Activated CD4-positive, alpha-beta T cell treated with anti-CD3 and anti-CD28 coated beads, Interleukin-2, amount 50 U/mL, for 16 hours (primary cell): ENCODE results near the gene CH25H.
A peak's percentile ranks its signal among the peaks of the same experiment; 100 is the strongest.
"Not testable (repeated sequence)": the region's sequence is repeated elsewhere in the genome, so short reads cannot be mapped to it uniquely, and the experiment has no call there.

Experiments
- DNase-seq: peaks from one replicate; pipeline ENCODE4 v3.0.0-alpha.2; 2020

Gene CH25H

DNA sequence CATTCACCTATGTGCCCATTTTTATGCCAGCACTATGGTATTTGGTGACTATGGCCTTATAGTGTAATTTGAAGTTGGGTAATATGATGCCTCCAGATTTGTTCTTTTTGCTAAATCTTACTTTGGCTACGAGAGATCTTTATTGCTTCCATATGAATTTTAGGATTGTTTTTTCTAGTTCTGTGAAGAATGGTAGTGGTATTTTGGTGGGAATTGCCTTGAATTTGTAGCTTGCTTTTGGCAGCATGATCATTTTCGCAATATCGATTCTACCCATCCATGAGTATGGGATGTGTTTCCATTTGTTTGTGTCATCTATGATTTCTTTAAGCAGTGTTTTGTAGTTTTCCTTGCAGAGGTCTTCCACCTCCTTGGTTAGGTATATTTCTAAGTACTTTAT is 15.8 kb downstream of the CH25H start:
- not testable (repeated sequence) for DNase-seq

DNA sequence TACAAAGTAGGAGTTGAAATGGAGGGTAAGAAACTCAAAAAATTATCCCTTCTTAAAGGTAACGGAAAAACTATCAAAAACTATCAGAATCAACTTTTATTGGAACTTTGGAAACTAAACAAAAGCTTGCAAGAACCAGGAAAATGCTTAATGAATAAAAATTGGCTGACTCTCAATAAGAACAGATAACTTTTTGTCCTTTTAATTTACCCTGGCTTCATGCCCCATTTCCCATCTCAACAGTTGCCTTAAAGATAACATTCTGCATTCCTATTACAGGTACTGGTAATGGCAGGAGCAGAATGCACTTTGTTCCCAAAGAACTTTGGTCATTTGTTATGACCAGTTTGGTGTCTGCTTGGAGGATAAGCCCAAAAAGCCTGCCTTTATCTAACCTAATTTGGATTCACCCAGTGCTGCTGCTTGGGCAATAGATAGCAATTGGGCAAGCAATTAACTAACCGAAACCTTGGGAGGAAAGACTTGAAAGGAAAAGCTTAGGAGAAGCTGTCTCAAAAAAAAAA is 17.8 kb downstream of the CH25H start:
- no peak for DNase-seq

DNA sequence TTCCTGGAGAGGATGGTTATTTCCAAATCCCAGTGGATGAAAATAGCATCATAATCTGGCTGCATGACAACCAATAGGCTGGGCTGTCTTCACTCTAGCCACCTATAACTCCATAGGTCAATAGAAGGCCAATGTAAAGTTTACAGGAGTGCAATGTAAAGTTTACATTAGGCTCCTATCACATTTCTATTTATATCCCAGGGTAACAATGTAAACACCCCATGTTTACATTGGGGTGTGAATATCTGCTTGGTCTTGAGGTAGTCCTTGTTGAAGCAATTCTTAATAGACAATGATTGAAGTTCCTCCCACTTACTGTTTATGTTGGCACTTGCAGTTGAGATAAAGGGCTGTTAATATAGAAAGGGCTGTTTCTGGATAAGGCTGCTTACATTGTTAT is 21.5 kb downstream of the CH25H start:
- no peak for DNase-seq

DNA sequence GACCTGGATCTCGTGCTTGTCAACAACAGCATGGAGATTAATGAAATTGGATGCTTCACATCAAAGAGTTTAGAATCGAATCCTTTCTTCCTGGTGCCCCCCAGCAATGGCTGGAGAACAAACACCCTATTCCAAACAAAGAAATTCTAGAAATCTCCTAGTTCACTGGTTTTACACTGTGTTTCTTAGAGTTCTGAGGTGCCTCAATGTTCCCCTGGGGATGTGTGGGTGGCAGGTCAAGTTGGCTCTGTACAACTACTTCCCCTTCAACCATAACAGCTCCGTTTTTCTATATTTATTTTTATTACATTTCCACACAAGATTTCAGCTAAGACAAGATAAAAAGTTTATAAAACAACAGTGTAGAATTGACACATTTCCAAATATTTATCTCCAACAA is 22.5 kb downstream of the CH25H start:
- no peak for DNase-seq

DNA sequence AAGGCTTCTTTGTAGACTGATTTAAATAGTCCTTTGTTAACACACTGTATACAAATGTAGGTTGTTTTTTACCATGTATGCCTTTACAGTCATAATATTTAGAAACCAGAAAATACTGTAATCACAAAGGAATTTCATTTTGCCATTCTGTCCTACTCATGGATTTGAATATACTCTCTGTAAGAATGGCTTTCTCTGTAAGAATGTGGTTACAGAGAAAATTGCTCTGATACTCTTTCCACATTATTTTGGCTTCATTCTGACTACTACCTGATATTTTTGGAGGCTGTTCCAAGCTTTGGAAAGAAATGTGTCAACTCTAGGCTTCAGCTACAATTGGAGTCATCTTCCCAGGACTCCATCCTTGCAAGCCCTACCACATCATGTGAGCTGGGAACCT is 23.5 kb downstream of the CH25H start:
- DNase-seq, result no peak

DNA sequence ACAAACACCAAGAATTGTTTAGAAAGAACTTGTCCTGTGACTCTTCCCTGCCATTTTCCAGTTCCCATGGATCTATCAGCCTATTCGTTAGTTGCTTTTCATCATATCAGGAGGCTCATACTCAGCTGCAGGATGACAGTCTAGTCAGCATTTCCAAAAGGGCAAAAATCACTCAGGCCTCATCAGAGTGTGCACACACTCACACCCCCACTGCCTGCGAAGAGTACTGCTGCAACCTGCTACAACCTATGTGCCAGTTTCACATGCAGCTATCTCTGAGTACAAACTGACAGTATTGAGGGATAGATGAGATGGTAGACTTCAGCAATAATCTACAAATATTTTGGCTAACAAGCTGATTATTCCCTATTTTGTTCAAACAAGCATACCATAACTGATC is 24.2 kb downstream of the CH25H start:
- DNase-seq, result no peak

DNA sequence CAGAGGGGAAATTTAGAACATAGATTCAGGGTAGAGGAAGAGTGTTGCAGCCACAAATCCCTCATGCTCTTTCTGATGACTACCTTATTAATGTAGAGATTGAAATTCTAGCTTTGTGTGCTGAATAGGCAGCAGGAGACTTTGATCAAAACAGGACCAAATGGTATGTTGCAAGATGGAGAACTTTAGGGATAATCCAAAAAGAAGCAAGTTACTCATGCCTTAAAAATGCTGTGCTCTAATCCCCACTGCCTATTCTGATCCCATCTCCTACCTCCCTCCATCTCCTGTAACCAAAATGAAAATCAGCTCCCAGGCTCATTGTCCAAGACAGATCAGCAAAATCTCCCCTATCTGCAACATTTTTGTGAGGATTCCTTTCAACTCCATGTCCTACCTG is 31.3 kb downstream of the CH25H start:
- DNase-seq, result no peak

DNA sequence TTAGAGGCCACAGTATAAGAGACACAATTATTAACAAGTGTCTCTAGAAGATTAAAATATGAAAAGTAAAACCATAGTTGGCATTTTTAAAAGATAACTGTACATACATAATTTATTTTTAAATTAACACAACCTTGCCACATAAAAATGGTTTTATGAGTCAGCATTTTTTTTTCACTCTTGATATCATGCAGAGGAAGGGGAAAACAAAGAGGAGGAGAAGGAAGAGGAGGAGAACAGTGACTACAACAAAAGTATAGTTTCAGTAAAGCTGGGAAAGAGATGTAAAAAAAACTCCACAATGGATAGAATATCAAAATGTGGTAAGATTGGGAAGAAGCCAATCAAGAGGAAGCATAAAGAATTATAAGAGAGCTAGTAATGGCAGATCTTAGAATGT is 34.0 kb downstream of the CH25H start:
- DNase-seq, result no peak

DNA sequence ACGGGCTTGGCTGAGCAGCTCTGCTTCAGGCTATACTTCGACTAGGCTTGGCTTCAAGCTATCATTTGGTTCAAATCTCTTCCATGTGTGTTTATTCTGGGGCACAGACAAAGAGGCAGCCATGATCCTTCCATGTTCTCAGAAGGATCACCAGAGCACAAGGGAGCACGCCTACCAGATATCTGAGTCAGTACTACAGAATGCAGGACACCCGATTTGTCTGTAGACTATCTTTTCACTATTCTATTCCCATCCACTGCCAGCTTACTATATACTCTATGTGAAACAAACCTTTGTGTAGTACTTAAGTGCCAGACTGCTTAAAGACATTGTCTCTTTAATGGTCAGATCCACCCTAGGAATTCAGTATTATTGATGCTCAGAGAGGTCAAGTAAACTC is 35.1 kb downstream of the CH25H start:
- no peak for DNase-seq

DNA sequence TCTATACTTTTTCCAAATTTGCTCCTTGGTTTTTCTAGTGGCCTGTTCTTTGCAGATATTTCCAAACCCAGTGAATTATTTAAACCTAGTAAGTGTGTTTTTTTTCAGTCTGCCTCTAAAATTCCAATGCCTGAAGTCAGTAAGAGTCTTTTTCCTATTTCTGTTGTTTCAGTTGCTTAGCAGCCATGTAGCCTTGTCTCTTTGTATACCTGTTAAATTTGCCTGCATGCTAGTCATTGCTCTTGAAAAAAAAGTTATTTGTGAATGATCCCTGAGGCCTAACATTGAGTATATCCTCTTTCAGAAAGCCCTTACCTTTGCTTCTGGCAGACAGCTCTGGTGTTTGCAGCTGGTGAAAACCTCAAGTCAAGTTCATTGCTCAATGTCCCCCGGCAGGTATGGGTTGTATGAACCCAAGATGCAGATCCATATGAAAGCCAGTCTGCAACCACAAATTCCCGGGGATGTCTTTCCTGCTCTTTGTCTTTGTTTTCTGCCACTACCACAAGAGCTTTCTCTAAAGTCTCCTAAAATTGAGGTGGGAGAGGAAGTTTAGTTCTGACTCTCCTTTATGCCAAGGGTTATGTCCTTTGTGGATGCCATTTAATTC is 35.7 kb downstream of the CH25H start:
- no peak for DNase-seq

DNA sequence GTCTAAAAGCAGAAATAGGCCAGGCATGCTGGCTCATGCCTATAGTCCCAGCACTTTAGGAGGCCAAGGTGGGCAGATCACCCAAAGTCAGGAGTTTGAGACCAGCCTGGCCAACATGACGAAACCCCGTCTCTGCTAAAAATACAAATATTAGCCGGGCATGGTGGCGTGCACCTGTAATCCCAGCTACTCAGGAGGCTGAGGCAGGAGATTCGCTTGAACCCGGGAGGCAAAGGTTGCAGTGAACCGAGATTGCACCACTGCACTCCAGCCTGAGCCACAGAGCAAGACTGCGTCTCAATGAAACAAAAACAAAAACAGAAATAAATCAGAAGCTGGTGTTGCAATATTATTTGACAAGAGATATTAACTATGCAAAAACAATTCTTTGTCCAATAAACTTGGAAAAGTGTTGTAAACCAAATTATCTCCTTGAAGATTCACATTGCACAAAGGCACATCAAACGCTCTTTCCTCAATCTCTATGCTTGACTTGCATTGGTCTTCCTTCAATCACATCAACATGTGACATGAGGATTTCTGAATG is 38.7 kb downstream of the CH25H start:
- DNase-seq, result not testable (repeated sequence)

DNA sequence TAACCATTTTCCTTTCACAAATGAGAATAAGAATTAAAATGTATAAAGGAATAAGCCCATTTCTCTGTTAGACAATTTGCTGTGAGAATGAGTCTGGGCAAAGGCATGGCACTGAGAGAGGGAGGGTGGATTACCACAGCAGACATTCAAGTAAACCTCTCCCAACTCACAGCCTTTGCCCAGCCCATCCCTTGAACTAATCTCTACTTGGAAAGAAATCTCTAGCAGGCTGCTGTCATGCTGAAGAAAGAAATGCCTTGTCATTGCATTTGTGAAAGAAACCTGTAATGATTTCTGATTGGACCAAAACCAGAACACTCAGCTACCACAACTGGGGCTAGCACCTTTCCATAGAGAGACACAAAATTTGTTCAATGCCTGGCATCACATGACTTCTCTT is 39.2 kb downstream of the CH25H start:
- no peak for DNase-seq

DNA sequence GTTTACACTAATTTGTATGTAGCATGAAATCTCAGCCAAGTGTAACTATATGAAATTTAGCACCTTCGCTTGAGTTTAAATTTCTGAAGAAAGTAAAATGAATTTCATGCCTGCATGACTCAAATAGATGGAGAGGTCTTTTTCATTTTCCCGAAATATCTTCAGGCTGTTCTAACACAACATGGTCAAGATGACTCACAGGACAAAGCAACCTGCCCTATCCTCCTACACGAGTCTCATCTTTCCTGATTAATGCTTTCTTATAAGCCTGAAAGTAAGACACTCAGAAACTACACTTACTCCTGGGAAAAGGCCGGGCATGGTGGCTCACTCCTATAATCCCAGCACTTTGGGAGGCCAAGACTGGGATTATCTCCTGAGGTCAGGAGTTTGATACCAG is 41.2 kb downstream of the CH25H start:
- no peak for DNase-seq

DNA sequence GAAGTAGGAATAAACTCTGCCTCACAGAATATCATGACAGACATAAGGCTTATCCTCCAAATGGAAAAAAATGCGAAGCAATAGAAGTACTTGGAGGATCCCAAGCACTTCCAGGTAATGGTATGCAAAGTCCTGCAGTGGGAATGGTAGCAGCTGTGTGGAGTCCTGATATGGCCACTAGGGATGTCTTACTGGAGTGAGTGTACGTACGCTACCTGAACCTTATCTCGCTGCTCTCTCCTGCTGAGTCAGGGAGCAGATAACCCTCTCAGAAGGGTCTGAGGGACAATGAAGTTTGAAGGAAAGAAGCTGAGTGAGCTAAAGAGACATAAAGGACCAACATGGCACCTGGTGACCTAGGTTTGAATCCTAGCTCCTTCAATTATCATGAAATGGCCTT is 42.2 kb downstream of the CH25H start:
- no peak for DNase-seq

DNA sequence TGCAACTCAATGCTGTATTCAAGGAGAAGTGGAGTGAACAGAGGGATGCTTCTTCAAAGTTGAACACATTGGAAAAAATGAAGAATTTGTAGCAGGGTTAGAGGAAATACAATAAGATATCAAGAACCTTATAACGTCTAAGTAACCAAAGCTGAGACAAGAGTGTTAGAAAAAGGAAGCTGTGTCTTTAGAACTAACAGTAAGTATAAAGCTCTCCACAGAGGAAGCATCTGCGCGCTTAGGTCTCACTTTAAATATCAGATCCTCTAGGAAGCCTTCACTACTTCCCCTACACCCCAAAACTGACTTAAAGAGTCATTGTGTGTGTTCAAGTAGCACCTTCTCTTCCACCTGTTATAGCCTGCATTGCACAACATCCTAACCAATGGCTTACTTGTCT is 43.0 kb downstream of the CH25H start:
- DNase-seq, result no peak

DNA sequence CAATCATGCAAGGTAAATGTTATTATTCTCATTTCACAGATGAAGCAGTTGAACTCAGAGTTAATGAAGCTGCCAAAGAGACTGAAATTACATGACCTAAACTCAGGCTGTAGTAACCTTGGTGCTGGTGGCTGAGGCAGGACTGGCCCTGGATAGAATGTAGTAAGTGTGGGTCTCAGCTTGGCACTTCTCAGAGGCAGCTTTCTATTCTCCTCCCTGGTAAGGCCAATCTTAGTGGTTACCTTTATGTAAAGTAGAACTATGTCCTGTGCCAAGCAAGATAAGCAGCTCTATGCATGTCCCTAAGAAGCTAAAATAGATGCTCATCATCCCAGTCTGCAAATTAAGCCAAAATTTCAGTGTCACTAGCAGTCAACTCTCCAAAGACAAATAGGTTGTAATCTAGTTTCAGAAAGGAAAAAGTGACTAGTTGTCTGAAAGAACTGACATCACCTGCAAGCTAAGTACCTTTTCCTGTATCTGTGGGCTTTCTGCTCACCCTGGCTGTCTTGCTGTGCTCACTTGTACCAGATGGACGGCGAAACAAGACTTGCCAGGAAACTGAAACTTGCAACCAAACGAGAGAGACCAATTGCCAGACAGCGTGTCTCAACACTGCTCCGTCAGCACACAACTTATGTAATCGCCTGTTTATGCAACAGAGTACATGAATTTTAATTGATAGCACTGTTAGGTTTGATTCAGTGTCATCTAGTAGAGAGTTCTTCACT is 43.7 kb downstream of the CH25H start:
- peak; percentile 85 for DNase-seq

DNA sequence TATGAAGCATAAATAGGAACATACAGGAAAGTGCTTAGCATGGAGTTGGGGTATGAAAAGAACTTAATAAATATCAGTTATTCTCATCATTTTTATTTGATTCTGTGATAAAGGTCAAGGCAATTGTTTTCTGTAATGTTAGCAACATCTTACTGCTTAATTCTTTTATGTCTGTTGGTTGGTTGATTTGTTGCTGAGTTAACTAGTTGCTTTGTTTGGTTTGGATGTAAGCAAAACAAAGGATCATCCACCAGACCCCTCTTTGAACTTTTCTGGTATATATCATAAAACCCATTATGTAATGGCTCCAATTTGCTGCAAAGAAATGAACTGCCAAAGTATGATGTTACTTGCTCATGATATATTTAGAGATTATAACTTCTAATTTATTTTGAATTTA is 44.5 kb downstream of the CH25H start:
- no peak for DNase-seq

DNA sequence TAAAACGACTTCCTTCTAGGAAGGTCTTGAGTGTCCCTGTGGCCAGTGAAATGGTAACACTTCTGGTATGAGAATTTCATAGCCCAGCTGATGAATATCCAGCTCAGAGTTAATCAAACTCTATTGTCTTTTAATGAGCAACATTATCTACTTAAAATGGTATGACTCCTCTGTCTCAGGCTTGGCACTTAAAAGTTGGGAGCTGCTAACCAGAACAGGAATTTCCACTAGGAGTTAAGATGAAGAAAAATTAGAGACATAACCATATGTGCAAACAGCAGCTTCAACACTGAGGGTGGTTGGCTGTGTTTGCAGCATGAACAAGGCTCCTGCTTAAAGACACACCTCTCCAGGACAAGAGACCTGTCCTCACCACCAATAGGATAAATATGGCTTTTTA is 46.8 kb downstream of the CH25H start:
- DNase-seq, result no peak

DNA sequence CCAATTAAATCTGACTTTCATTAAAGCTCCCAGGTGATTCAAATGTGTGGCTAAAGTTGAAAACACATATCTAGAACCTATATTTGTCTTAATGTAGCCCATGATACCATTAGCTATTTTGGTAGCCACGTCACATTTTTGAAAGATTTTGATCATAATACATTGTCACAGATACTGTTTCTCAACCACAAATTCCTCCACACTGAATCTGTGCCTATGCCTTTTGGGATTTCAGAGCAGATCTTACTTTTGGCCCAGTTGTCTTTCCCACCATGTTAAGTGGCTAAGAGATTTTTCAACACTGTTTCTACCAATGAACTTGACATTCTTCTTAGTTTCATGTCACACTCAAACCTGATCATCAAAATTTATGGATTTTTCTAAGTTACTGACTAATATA is 47.4 kb downstream of the CH25H start:
- no peak for DNase-seq

DNA sequence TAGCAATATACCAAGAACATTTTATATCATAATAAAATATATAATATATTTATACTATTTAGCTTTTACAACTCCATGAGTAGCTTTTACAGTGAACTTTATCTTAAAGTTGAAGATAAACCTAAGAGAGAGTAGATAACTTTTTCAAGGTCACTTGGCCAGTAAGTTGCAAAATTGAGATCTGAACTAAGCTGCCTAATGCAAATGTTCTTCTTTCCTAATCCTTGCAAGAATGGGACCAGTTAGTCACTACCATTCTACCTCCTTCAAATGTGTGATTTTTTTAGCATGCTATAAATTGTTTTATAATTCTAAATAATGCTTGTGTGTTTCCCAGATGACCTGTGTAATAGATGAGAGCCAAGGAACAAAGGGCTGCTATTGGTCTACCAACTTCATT is 47.8 kb downstream of the CH25H start:
- DNase-seq, result no peak

DNA sequence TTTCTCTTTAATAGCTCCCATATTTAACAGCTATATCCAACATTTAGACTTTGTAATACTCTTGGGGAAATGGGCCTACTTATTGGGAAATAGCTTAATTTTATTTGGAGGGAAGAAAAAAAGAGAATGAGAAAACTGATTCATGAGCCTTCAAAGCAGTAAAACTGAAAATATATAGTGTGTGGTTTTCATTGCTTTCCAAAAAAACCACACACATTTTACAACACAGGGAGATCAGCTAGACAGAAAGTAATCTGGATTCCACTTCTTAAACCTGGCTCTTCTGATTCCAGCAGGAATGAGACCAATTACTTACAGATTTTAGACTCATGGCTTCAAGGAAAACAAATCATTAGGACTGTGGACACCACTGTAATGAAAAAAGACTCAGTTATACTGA is 48.7 kb downstream of the CH25H start:
- DNase-seq, result no peak

DNA sequence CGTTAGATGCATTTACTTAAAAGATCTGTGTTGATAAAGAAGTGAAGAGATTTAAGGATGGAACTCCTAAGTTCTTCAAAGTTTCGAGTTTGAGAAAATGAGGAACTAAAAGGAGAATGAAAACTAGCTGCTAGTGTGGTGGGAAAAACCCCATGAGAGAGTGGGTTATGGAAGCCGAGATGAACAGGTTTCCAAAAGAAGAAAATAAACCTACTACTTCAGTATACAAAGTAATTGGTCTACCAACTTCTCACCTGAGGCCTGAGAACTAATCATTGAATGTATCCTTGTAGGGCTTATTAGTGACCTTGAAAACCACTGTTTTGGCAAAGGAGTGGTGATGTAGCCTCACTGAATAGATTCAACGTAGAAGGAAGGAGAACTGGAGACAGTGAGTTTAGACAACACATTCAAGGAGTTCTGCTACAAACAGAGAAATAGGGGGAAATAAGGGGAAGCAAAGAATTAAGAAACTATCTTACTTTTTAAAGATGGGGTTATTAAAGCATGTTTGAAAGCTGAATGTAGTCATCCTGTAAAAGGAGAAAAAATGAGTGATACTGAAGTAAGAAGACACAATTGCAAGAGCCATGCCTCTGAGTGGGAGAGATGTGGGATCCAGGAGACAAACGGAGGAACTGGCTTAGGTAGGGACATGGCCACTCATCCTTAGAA is 50.8 kb downstream of the CH25H start:
- DNase-seq, result no peak
